A673 (cell line): ENCODE data around the gene NFATC3. TPM values are rescaled to one million over a fixed set of nuclear protein-coding genes. Genes with fewer than 3 reads are reported as not detected.

Experiments
- BruUV-seq: library from RNA; stranded (reverse); fragments of 400-500 nt; replicated peaks from 2 replicates; lab custom pipeline; 2021; lab: Mats Ljungman, UMichigan
- CTCF ChIA-PET: fragments of 300-600 bp; sonication (Branson Sonifier 250); formaldehyde crosslinking; loops from one replicate; lab custom pipeline; 2022; ENCODE audit warnings: antibody characterized with exemption; lab: Charles Lee
- POLR2A ChIA-PET: fragments of 300-600 bp; sonication (Branson Sonifier 250); formaldehyde crosslinking; loops from one replicate; lab custom pipeline; 2022; ENCODE audit warnings: antibody characterized with exemption; ENCODE audit not compliant: low non-redundant PET; lab: Charles Lee
- DNase-seq: peaks from one replicate; pipeline ENCODE4 v3.0.0-alpha.2; 2015; ENCODE audit warnings: low spot score
- H3K27ac ChIP-seq: fragments of 200-600 bp; sonication (generic); 2 replicates; pipeline ENCODE4 v1.5.1; 2016; ENCODE audit warnings: mixed run types, low read depth, mild to moderate bottlenecking, mixed read lengths, antibody characterized with exemption, low read length; ENCODE audit not compliant: poor library complexity, severe bottlenecking
- H3K27me3 ChIP-seq: fragments of 200-600 bp; sonication (generic); replicated peaks from 2 replicates; pipeline ENCODE4 v1.6.1; 2017; ENCODE audit warnings: mixed run types, low read depth, mild to moderate bottlenecking, mixed read lengths, antibody characterized with exemption, low read length; ENCODE audit not compliant: insufficient read depth, poor library complexity
- H3K36me3 ChIP-seq: fragments of 200-600 bp; sonication (generic); 2 replicates; pipeline ENCODE4 v1.6.1; 2016; ENCODE audit warnings: mixed run types, mild to moderate bottlenecking, mixed read lengths, antibody characterized with exemption, low read length; ENCODE audit not compliant: insufficient read depth, poor library complexity, severe bottlenecking
- H3K4me1 ChIP-seq: fragments of 200-600 bp; sonication (generic); 2 replicates; pipeline ENCODE4 v1.6.1; 2017; ENCODE audit warnings: mixed run types, mild to moderate bottlenecking, mixed read lengths, antibody characterized with exemption, low read length; ENCODE audit not compliant: insufficient read depth, poor library complexity, severe bottlenecking
- H3K4me3 ChIP-seq: fragments of 200-600 bp; sonication (generic); 2 replicates; pipeline ENCODE4 v1.5.1; 2016; ENCODE audit warnings: low read depth, mixed run types, mild to moderate bottlenecking, mixed read lengths, low read length; ENCODE audit not compliant: poor library complexity, severe bottlenecking
- H3K9me3 ChIP-seq: fragments of 200-600 bp; sonication (generic); 2 replicates; pipeline ENCODE4 v1.6.1; 2016; ENCODE audit warnings: mixed run types, low read depth, mild to moderate bottlenecking, mixed read lengths, antibody characterized with exemption, low read length; ENCODE audit not compliant: poor library complexity, severe bottlenecking
- EZH2 ChIP-seq: fragments of 200-600 bp; sonication (generic); IDR thresholded peaks from 2 replicates; pipeline ENCODE4 v1.6.1; 2017; ENCODE audit warnings: borderline replicate concordance, low read depth, mild to moderate bottlenecking, mixed read lengths, antibody characterized with exemption, low read length; ENCODE audit not compliant: poor library complexity, severe bottlenecking
- intact Hi-C: fragments of 100-400 bp; cut with micrococcal nuclease; formaldehyde crosslinking; loops from one replicate; pipeline ENCODE4 v1.10.0; 2022; ENCODE audit not compliant: unreplicated experiment
- total RNA-seq: library from RNA; stranded (reverse); gene quantifications from 2 replicates; pipeline ENCODE4 v1.2.3, GENCODE V29; 2021
- TF ChIP-seq, protein P1 (sequence below): fragments of 300-800, 200-600 bp; sonication (generic); conservative IDR thresholded peaks from 2 replicates; pipeline ENCODE4 v1.5.1; 2017; ENCODE audit warnings: low read depth, mild to moderate bottlenecking, antibody characterized with exemption, low read length, moderate library complexity, mixed read lengths

NFATC3 gene
- total RNA-seq, 1 experiment from 2014 or later = 56.0 TPM

GRCh38 chr16:68147444-68147843, 62.3 kb downstream of the NFATC3 start:
- ChIA-PET POLR2A (no interaction called here), CTCF (no interaction called here)
- no peaks in the 10 kb centered on the region for H3K9me3 ChIP-seq
- TF ChIP-seq, protein P1, sequence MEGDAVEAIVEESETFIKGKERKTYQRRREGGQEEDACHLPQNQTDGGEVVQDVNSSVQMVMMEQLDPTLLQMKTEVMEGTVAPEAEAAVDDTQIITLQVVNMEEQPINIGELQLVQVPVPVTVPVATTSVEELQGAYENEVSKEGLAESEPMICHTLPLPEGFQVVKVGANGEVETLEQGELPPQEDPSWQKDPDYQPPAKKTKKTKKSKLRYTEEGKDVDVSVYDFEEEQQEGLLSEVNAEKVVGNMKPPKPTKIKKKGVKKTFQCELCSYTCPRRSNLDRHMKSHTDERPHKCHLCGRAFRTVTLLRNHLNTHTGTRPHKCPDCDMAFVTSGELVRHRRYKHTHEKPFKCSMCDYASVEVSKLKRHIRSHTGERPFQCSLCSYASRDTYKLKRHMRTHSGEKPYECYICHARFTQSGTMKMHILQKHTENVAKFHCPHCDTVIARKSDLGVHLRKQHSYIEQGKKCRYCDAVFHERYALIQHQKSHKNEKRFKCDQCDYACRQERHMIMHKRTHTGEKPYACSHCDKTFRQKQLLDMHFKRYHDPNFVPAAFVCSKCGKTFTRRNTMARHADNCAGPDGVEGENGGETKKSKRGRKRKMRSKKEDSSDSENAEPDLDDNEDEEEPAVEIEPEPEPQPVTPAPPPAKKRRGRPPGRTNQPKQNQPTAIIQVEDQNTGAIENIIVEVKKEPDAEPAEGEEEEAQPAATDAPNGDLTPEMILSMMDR = no peak
- no peak for TF ChIP-seq EZH2
- no peaks in the 10 kb centered on the region for H3K4me1 ChIP-seq
- H3K4me3 ChIP-seq = no peak overlapping the region
- intact Hi-C loops = no loop called here
- H3K27ac ChIP-seq = no peak overlapping the region
- H3K27me3 ChIP-seq = no peaks in the 10 kb centered on the region
- no TSS peak for BruUV-seq
- H3K36me3 ChIP-seq = no peaks in the 10 kb centered on the region
- DNase-seq = no peak

DNA sequence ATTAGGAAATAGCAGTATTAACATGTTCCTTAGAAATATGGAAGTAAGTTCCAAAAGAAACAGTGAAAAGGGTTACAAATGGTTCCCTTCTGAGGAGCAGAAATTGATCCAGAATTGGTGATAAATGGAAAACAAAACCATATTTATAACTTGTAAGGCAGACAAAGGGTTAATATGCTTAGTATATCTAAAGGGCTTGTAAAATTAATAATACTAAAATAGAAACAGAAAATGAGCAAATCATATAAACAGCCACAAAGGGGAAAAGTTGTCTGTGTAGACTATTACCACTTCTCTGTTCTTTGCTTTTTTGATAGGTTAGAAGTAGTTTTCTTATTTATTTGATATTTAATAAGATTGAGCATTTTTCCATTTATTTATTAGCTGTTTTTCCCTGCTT, 64.4 kb downstream of the NFATC3 start:
- BruUV-seq = no TSS peak
- ChIA-PET POLR2A (no interaction called here), CTCF (no interaction called here)
- H3K36me3 ChIP-seq = no peaks in the 10 kb centered on the region
- H3K27ac ChIP-seq = no peak overlapping the region
- H3K4me3 ChIP-seq = no peak overlapping the region
- no peaks in the 10 kb centered on the region for H3K9me3 ChIP-seq
- H3K4me1 ChIP-seq = no peaks in the 10 kb centered on the region
- DNase-seq = no peak
- H3K27me3 ChIP-seq = no peaks in the 10 kb centered on the region
- no peak for TF ChIP-seq EZH2
- TF ChIP-seq, protein P1 = no peak
- intact Hi-C loops = no loop called here

DNA sequence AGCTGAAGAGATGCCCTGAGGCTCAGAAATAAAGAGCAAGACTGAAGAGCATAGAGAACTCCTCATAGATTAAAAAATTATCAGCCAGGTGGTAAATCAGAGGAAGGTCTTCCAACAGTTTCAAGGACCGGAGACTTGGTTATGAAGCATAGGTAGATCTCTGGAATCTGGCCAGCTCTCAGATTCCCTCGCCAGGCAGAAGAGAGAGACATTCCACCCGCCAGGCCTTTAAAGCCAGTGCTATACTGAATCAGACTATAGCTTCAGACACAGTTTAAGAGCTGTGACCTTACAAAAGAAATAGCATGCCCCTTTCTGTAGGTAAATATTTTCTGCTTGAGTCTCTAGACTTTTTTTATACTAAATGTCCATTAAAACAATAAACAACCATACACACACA, 70.3 kb downstream of the NFATC3 start:
- H3K27ac ChIP-seq = no peak overlapping the region
- BruUV-seq = no TSS peak
- ChIA-PET POLR2A (no interaction called here), CTCF (no interaction called here)
- H3K9me3 ChIP-seq = no peaks in the 10 kb centered on the region
- H3K36me3 ChIP-seq = peaks cover 8% of the 10 kb centered on the region
- intact Hi-C loops = no loop called here
- H3K4me1 ChIP-seq = no peaks in the 10 kb centered on the region
- DNase-seq = no peak
- no peak overlapping the region for H3K4me3 ChIP-seq
- TF ChIP-seq, protein P1 = no peak
- no peak for TF ChIP-seq EZH2
- no peaks in the 10 kb centered on the region for H3K27me3 ChIP-seq
